NCI-H2081 (cell line): Measurements from ENCODE around the gene ISOC1.

ENCODE experiments used
- DNase-seq, 2 experiments: peaks; one replicate each; lab custom pipeline; 2025; lab: John Stamatoyannopoulos, UW

The ISOC1 gene

DNA sequence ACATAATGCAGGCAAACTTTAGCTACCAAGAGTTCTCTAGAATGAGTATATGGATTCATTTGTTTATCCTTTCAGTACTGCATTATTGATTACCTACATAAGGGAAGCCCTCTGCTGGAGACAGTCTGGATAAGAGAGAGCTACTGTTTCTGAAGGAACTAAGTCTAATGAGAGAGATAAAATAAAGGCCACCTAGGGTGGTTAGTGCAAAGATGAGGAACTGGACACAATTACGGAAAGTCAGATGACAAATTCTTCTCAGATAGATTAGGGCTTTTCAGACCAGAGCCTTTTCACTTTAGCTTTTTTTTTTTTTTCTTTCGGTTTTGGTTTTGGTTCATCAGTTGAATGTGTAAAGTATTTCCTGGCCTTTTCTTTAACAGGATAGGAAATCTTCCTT lies 31.3 kb downstream of the ISOC1 start:
- DNase-seq = no peak

- no peak for DNase-seq
Measured at GRCh38 chr5:129133553-129133952, 39.0 kb downstream of the ISOC1 start.

DNA sequence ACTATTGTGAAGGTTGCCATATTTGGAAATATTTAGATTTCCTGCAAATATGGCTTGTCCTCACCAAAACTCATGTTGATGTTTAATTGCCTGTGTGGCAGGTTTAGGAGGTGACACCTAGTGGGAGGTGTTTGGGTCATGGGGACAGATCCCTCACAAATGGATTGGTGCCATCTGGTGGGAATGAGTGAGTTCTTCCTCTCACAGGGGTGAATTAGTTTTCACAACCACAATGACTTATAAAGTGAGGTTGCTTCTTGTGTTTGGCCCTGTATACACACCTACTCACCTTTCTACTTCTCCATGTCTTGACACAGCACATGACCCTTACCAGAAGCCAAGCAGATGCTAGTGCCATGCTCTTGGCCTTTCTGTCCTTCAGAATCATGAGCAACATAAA lies 41.1 kb downstream of the ISOC1 start:
- no peak for DNase-seq

- no peak for DNase-seq
Measured at GRCh38 chr5:129137637-129138036, 43.1 kb downstream of the ISOC1 start.

DNA sequence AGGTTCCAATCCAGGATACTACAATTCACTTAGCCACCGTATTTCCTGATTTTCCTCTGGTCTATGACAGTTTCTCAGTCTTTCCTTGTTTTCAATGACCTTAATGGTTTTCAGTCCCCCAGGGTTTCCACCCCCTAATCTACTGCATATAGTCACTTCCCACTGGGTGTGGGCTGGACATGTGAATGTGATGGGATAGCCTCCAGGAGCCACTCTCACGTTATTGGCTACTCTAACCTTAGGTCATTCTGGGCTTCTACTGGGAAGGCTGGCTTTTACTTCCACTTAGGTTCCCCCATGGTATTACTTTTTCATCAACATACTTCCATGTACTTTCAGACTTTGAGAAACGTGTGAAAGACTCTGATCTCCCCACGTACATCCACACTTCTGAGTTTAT lies 46.5 kb downstream of the ISOC1 start:
- DNase-seq = no peak

GRCh38 chr5:129141696-129142095 lies 47.1 kb downstream of the ISOC1 start:
- no peak for DNase-seq

- DNase-seq = no peak
Measured at GRCh38 chr5:129155876-129156275, 61.3 kb downstream of the ISOC1 start.

DNA sequence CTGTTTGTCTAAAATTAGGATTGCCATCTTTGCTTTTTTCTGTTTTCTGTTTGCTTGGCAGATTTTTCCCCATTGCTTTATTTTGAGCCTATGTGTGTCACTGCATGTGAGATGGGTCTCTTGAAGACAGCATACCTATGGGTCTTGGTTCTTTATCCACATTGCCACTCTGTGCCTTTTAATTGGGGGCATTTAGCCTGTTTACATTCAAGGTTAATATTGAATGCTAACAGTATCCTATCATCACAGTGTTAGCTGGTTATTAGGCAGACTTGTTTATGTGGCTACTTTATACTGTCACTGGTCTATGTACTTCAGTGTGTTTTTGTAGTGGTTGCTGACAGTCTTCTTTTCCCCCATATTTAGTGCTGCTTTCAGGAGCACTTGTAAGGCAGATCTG lies 67.3 kb downstream of the ISOC1 start:
- no peak for DNase-seq
